Kidney tubule cell (primary cell): ENCODE data around the gene EPB41L1.

Source experiments
- DNase-seq: peaks from one replicate; pipeline ENCODE4 v3.0.0-alpha.2; 2018; ENCODE audit warnings: low spot score

Gene EPB41L1

GRCh38 chr20:36196676-36197075, 42.1 kb downstream of the EPB41L1 start:
- DNase-seq: no peak

- peak; percentile 84 for DNase-seq
Measured at GRCh38 chr20:36197271-36197670, 42.7 kb downstream of the EPB41L1 start.

GRCh38 chr20:36199345-36200257, 45.1 kb downstream of the EPB41L1 start:
- peak; percentile 79 for DNase-seq

GRCh38 chr20:36200451-36200850, 45.9 kb downstream of the EPB41L1 start:
- no peak for DNase-seq

GRCh38 chr20:36201198-36201597, 46.7 kb downstream of the EPB41L1 start:
- DNase-seq: no peak

- peak; percentile 48 for DNase-seq
Measured at GRCh38 chr20:36202891-36203338, 48.4 kb downstream of the EPB41L1 start.

- peak; percentile 5 for DNase-seq
Measured at GRCh38 chr20:36203861-36204260, 49.3 kb downstream of the EPB41L1 start.

- DNase-seq: no peak
Measured at GRCh38 chr20:36205026-36205425, 50.5 kb downstream of the EPB41L1 start.

- no peak for DNase-seq
Measured at GRCh38 chr20:36206068-36206467, 51.5 kb downstream of the EPB41L1 start.

GRCh38 chr20:36206641-36207040, 52.1 kb downstream of the EPB41L1 start:
- DNase-seq: no peak

GRCh38 chr20:36207602-36208001, 53.1 kb downstream of the EPB41L1 start:
- DNase-seq: no peak

- DNase-seq: no peak
Measured at GRCh38 chr20:36208257-36208656, 53.7 kb downstream of the EPB41L1 start.

GRCh38 chr20:36210436-36211021, 56.0 kb downstream of the EPB41L1 start:
- peak; percentile 40 for DNase-seq

- no peak for DNase-seq
Measured at GRCh38 chr20:36213362-36213761, 58.8 kb downstream of the EPB41L1 start.

GRCh38 chr20:36214684-36215256, 60.2 kb downstream of the EPB41L1 start:
- DNase-seq: peak; percentile 22

- no peak for DNase-seq
Measured at GRCh38 chr20:36215778-36216177, 61.2 kb downstream of the EPB41L1 start.

- no peak for DNase-seq
Measured at GRCh38 chr20:36216314-36217025, 61.9 kb downstream of the EPB41L1 start.

GRCh38 chr20:36217226-36217625, 62.7 kb downstream of the EPB41L1 start:
- DNase-seq: no peak

- no peak for DNase-seq
Measured at GRCh38 chr20:36218380-36219064, 64.0 kb downstream of the EPB41L1 start.

- DNase-seq: no peak
Measured at GRCh38 chr20:36219671-36220220, 65.2 kb downstream of the EPB41L1 start.

GRCh38 chr20:36225666-36226065, 71.1 kb downstream of the EPB41L1 start:
- no peak for DNase-seq
